Activated CD8-positive, alpha-beta memory T cell treated with anti-CD3 and anti-CD28 coated beads for 24 hours (primary cell): ENCODE measurements around the gene ADM2.
"Not testable (repeated sequence)": the region's sequence is repeated elsewhere in the genome, so short reads cannot be mapped to it uniquely, and the experiment has no call there.

ENCODE experiments used
- DNase-seq: peaks from one replicate; pipeline ENCODE4 v3.0.0-alpha.2; 2020

The ADM2 gene

DNA sequence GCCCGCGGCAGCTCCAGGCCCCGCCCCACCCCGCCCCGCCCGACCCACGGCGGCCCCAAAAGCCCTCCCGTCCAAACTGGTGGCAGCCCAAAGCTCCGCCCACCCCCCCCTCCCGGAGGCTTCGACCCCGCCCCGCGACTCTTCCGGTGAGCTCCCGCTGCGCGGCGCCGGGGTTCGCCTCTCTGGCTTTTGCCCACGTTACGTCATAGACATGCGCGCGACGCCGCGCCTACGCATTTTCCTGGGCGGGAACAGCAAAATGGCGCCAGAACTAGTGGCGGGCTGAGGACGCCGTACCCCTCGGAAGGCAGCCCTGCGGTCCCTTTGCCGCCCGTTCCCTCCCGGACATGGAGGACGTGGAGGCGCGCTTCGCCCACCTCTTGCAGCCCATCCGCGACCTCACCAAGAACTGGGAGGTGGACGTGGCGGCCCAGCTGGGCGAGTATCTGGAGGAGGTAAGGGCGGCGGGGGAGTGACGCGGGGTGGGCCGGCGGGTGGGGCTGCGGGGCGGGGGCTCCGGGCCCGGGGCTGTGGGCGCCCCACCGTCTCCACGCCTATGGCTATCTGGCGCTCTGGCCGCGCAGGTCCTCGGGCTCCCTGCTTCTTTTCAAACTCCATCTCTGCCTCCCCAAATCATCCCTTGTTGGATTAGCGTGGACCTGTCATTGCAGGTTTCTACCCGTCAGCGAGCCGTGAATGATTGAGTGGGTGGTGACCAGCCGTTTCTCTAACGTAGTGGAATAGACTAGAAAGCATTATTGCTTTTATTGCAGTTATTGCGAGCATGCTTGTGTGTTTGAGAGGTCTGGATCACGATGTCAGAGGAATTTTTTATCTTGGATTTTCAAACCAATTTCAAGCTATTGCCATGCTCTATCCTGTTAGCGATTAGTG, 26.9 kb downstream of the ADM2 start, which contains the start of gene NCAPH2:
Gene NCAPH2 (plus strand): TSS at position 234 of the 894 bp plus-strand sequence. CDS start 114 bp downstream, at position 348.
- DNase-seq, result peak; percentile 100

DNA sequence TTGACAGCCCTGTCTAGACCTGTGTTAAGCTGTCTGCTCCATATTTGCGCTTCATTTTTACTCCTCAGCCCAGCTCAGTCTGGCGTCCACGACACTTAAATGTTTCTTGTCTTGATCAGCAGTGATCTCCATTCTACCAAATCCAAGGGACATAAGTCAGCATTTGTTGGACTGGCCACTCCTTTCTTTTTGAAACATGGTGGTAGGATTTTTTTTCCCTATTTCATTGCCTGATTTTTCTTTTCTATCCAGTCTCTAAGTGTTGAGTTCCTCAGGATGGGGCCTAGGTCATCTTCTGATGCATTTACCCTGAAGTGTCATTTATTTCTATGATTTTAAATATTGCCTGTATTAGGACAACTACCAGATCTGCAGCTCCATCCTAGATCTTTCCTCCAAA, 27.6 kb downstream of the ADM2 start:
- DNase-seq, result no peak

DNA sequence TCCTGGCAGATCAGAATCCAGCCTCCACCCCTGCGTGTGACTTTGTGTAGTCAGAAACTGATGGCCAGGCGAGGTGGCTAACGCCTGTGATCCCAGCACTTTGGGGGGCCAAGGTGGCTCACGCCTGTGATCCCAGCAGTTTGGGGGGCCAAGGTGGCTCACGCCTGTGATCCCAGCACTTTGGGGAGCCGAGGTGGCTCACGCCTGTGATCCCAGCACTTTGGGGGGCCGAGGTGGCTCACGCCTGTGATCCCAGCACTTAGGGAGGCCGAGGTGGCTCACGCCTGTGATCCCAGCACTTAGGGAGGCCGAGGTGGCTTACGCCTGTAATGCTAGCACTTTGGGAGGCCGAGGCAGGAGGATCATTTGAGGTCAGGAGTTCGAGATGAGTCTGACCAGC, 31.8 kb downstream of the ADM2 start:
- DNase-seq, result no peak

DNA sequence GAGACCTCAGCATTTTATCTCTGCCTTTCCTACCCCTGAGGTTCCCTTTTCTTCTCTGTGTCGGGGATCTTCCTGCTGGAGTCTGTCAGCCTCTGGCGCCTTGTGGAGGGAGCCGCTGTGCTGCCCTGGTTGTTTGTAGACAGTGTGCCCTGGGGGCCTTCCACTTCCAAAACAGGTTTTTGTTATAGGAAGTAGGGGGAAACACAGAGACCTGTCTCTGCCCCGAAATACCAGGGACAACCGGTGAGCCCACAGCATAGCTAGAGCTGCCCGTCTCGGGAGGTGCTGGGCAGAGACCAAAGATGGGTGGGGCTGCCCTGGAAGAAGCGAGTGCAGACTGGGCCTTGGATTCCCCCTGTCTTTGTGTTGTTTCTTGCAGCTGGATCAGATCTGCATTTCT, 34.7 kb downstream of the ADM2 start:
- no peak for DNase-seq

DNA sequence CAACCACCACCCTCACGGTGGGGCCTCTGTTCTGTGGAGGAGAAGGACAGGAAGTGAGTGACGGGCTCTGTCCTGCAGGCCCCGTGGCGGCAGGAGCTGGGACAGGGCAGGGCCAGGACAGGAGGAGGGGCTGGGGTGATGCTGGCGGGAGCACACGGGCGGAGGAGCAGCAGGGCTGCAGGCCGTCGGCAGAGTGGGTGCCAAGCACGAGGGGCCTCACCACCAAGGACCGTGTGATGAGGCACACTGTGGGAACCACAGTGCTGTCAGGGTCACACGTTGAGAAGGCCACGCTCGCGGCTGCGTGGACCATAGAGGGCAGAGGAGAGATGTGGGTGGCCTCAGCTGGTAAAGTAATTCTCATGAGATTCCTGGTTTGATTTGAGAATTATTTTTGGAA, 35.5 kb downstream of the ADM2 start:
- DNase-seq, result no peak

DNA sequence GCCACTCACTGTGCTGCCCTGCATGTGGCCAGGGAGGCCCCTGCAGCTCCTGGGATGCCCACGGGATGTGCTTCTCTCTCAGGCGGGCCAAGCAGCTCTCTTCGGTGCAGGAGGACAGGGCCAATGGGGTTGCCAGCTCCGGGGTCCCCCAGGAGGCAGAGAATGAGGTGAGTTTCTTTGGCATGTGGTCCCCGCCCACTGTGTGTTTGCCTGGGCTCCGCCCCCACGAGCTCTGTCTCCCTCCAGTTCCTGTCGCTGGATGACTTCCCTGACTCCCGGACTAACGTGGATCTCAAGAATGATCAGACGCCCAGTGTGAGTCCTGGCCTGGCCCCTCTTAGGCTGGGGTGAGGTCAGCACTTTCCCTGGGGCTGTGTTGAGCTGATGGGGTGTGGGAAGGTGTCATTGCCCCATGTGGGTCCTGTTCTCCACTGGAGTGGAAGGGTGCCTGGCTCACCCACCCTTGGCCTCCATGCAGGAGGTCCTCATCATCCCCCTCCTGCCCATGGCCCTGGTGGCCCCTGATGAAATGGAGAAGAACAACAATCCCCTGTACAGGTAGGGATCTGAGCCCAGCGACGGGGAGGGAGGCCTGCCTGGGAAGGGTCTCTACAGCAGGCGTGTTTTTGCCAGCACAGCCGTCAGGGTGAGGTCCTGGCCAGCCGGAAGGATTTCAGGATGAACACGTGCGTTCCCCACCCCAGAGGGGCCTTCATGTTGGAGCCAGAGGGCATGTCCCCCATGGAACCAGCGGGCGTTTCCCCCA, 36.3 kb downstream of the ADM2 start:
- DNase-seq, result no peak

DNA sequence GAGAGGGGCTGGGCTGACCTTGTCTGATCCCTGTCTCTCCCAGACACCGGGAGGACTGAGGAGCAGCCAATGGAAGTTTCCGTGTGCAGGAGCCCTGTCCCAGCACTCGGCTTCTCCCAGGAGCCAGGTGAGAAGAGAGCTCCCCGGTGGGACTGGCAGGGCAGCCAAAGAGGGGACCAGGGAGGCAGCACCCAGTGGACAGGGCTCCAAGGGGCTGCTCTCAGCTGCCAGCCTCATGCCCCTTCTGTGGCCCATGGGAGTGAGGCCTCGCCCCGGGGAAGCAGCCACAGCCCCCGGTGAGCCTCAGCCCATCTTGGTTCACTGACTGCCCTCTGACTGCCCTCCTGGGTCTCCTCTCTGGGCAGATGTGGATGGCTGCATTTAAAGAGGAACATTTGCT, 37.3 kb downstream of the ADM2 start:
- DNase-seq, result no peak

DNA sequence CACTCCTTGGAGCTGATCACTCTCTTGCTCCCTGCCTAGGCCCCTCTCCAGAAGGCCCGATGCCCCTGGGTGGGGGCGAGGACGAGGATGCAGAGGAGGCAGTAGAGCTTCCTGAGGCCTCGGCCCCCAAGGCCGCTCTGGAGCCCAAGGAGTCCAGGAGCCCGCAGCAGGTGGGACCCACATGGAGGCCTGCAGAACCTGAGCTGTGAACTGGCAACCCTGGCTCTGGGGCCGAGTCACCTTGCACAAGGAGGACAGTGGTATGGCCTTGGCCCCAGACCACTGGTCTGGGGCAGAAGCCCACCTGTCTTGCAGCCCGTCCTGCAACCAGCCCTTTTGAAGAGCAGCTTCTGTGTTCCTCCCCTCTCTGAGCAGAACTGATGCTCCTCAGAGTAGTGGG, 37.8 kb downstream of the ADM2 start:
- DNase-seq, result no peak

DNA sequence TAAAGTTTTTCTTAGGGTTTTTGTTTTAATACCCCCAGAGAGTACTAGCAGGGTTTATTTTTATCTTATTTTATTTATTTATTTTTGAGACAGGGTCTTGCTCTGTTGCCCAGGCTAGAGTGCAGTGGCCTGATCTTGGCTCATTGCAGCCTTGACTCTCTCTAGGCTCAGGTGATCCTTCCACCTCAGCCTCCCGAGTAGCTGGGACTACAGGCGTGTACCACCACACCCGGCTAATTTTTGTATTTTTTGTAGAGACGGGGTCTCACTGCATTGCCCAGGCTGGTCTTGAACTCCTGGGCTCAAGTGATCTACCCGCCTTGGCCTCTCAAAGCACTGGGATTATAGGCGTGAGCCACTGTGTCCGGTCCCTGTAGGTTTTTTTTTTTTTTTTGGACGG, 38.8 kb downstream of the ADM2 start:
- not testable (repeated sequence) for DNase-seq

DNA sequence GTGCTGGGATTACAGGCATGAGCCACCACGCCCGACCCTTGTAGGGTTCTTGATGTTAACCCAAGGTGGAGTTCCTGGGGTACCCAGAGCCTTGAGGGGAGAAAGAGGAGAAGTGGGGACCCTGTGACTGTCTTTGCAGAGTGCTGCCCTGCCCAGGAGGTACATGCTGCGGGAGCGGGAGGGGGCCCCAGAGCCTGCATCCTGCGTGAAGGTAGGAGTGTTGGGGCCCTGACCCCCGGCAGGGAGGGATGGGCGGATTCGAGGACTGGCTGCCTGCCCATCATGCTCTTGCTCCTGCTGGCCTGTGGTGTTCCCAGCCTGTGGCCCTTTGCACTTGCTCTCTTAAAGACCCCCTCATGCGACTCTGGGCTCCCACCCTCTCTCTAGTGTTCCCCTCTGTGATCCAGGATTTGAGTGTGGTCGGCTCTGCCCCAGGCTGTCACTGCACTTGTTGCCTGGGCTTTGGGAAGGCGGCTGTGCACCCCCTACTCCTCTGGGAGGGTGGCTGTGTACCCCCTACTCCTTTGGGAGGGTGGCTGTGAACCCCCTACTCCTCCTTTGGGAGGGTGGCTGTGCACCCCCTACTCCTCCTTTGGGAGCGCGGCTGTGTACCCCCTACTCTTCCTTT, 39.6 kb downstream of the ADM2 start:
- DNase-seq, result no peak

DNA sequence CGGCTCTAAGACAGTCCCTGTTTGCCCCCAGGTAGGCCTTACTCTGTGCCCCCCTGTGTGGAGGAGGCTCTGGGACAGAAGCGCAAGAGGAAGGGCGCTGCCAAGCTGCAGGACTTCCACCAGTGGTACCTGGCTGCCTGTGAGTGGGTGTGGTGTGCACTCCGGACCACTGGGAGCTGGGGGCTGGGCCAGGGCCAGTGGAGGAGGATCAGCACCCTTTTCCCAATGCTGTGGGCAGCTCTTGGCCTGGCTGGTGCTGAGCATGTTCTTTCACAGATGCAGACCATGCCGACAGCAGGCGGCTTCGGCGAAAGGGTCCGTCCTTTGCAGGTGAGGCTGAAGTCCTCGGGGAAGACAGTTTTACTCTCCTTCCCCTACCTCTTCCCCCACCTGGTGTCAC, 40.4 kb downstream of the ADM2 start:
- DNase-seq, result no peak

DNA sequence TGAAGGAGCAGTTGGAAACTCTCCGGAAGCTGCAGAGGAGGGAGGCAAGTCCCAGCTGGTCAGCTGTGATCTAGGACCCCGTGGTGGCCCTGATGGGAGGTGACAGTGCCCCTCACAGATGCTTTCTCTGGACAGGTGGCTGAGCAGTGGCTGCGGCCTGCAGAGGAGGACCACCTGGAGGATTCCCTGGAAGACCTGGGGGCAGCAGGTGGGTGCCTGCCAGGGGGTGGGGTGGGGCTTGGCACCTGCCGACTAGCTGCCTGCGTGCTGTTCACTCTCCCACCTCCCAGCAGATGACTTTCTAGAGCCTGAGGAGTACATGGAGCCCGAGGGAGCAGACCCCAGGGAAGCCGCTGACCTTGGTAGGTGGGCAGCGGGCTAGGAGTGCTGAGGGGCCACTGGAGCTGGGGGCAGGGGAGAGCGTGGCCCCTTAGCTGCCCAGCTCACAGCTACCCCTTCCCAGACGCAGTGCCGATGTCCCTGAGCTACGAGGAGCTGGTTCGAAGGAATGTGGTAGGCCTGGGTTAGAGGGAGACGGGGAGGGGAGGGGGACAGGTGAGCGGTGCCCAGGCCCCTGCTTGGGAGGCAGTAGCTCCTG, 41.0 kb downstream of the ADM2 start:
- DNase-seq, result no peak

DNA sequence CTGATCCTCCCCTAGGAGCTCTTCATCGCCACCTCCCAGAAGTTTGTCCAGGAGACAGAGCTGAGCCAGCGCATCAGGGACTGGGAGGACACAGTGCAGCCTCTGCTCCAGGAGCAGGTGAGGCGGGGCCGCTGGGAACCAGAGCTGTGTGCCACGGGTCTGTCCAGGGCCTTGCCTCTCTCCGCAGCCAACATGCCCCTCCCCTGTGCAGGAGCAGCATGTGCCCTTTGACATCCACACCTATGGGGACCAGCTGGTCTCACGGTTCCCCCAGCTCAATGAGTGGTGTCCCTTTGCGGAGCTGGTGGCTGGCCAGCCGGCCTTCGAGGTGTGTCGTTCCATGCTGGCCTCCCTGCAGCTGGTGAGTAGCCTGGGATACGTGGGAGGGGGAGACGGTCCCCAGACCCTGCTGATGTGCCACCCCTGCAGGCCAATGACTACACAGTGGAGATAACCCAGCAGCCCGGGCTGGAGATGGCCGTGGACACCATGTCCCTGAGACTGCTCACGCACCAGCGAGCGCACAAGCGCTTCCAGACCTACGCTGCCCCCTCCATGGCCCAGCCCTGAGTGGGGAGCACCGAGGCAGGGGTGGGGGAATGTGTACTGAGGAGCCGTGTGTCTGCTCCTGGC, 41.6 kb downstream of the ADM2 start:
- DNase-seq, result no peak

DNA sequence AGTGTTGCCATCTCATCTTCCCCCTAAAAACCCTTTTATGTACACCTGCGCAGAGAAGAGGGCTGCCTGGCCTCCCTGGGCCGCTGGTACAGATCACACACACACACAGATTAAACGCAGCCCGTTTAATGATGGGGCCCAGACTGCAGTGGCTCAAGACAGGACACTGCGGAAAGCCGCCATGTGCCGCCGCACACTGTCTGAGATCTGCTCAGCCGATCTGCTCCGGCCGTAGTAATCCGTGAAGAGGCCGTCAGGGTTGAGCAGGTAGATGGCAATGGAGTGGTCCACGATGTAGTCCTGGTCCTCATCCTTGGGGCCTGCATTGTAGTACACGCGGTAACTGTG, 42.1 kb downstream of the ADM2 start:
- DNase-seq, result no peak

DNA sequence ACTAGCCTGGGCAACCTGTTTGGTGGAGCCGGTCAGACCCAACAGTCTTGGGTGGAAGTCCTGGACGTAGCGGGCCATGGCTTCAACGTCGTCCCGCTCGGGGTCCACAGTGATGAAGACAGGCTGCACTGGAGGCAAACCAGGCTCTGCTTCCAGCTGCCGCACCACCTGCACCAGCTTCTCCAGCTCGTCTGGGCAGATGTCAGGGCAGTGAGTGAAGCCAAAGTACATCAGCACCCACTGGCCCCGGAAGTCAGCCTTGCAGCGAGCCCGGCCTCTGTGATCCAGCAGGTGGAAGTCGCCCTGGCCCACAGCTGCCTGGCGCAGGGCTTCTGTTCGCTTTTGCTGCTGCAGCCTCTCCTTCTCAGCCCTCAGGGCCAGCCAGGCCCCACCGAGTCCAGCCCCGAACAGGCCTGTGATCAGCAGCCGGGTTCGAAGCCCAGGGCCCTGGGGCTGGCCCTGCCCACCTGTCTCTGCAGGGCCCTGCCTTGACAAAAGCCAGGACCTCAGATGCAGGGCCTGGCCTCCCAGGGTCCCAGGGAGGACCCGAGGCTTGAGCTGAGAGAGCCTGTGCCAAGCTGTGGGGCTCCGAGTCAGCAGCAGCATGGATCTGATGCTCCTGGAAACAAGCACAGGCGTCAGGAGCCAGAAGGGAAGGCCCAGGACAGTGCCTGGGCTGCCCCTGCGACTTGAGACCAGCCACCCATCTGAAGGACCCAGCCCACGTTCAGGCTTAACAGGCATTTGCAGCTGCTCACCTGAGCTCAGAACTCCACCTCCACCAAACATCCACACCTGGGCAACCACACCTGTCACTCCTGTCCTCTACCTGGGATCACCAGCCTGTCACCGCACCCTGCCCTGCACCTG, 42.7 kb downstream of the ADM2 start:
- DNase-seq, result no peak

DNA sequence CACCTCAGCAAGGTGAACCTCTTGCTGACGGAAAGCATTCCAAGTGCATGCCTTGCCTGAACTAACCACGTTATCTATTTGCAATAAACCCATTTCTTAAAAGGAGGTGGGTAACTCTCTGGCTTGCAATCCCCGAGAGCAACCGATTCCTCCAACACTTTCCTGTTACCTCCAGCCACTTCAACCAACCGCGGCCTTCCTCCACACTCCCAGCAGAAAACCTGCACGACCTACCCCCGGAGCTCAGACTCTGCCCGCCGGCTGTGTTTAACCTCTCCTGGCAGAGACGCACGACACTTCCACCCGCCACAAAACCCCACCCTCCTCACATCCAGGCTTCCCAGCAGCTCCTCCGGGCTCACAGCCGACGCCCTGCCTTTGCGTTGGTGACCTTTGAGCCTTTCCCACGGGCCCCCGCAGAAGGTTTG, 43.3 kb downstream of the ADM2 start:
- no peak for DNase-seq

DNA sequence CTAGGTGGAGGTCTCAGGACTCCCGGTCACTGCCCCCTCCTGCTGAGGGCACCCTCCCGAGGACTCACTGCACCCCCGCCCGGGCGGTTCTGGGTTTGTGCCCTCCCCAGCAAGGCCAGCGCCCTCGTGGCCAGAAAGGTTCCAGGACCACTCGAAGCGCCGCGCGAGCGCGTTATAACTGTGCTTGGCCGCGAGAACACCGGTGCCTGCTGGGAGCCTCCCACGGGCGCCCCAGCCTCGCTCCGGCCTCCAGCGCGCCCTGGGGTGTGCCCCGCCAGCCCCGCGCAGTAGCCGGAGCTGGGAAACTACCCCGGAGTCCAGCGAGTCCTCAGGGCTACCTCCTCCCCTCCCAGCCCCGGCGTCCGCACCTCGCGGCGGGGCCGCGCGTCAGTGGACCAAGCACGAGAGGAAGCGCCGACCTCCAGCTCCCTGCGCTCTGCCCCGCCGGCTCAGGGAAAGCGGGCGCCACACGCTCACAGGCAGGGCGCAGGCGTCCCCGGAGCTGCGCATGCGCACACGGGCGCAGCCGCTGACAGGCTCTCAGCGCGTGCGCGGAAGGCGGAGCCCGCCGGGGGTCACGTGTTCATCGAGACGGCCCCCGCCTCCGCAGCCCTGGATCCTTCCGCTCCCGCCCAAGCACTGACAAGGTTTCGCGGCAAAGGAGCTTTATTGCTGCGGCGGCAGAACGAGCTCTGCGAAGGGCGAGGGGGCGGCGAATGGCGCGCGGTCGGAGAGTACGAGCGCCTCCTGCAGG, 43.9 kb downstream of the ADM2 start, which contains the start of gene SCO2:
Gene SCO2 (minus strand): TSS at position 495 of the 754 bp plus-strand sequence. CDS start 1,187 bp downstream, outside the sequence.
- peak; percentile 99 for DNase-seq

DNA sequence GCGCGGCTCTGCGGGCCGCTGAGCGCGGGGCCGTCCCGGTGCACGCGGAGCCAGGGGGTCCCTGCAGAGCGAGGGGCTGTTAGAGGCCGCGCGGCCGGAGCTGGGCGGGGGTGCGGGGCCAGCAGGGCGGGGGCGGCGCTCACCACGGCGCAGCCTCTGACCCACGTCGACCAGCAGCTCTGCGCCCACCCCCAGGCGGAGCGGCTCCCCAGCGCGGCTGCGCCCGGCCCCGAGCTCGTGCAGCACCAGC, 44.4 kb downstream of the ADM2 start:
- no peak for DNase-seq

DNA sequence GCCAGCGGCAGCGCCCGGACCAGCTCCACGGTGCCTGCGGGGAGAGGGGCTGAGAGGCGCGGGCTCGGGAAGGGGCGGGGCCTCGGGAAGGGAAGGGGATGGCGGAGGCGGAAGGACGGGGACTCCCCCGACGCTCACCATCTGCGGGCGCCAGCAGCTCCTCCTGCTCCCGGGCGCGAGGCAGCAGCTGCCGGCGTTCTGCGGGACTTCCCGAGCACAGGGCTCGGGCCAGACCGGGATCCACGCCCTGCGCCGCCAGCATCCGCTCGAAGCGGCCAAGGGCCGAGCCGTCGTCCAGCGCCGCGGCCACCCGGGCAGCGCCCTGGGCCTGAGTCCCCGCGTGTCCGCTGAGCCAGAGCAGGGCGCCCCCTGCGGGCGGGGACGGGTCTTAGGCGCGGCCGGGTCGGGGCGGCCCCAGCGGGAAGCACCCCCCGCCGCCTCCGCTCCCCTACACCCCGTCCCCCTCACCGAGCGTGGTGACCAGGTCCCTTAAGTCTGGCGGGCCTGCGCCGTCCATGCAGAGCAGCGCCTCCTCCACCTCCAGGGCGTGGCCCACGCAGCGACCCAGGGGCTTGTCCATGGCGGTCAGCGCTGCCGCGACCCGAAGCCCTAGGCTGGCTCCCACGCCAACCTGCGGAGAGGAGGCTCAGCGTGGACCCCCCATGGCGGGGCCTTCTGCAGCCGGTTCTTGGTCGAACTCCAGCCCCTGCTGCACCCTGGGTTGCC, 44.9 kb downstream of the ADM2 start:
- peak; percentile 94 for DNase-seq
